Retinal pigment epithelial cell (primary cell): ENCODE results near the gene DRC7.

Experiments
- DNase-seq: peaks from one replicate; pipeline ENCODE4 v3.0.0-alpha.2; 2010; ENCODE audit warnings: low read depth
- H3K4me3 ChIP-seq: 2 replicates; pipeline ENCODE4 v1.5.1; 2011; ENCODE audit warnings: mild to moderate bottlenecking, low read length, control low read depth, moderate library complexity
- CTCF ChIP-seq: conservative IDR thresholded peaks from 2 replicates; pipeline ENCODE4 v1.5.1; 2011; ENCODE audit warnings: low read depth, low read length, control low read depth, inconsistent platforms

DRC7 gene

GRCh38 chr16:57661510-57661909 is 33.1 kb upstream of the DRC7 start:
- TF ChIP-seq CTCF = no peak
- no peak for DNase-seq
- no peak overlapping the region for H3K4me3 ChIP-seq

- DNase-seq = no peak
These were observed 32.4 kb upstream of the DRC7 start for GRCh38 chr16:57661936-57662906.

GRCh38 chr16:57663436-57663835 is 31.2 kb upstream of the DRC7 start:
- DNase-seq = no peak
- H3K4me3 ChIP-seq = no peak overlapping the region
- no peak for TF ChIP-seq CTCF

More at GRCh38 chr16:57661936-57662906, 32.4 kb upstream of the DRC7 start:
- H3K4me3 ChIP-seq = no peak overlapping the region
- TF ChIP-seq CTCF = no peak

GRCh38 chr16:57663917-57664661 is 30.5 kb upstream of the DRC7 start:
- no peak overlapping the region for H3K4me3 ChIP-seq
- TF ChIP-seq CTCF = peak; percentile 18
- DNase-seq = no peak

GRCh38 chr16:57664662-57665025 is 30.0 kb upstream of the DRC7 start:
- no peak for DNase-seq
- H3K4me3 ChIP-seq = no peak overlapping the region
- no peak for TF ChIP-seq CTCF

GRCh38 chr16:57665541-57665940 is 29.1 kb upstream of the DRC7 start:
- TF ChIP-seq CTCF = no peak
- no peak overlapping the region for H3K4me3 ChIP-seq
- no peak for DNase-seq
